ENCODE results near the gene CFAP61. TPM values are rescaled to one million over a fixed set of nuclear protein-coding genes. Genes with fewer than 3 reads are reported as not detected.
"Not testable (repeated sequence)": the region's sequence is repeated elsewhere in the genome, so short reads cannot be mapped to it uniquely, and the experiment has no call there.

CFAP61 gene
- total RNA-seq, 1 donor from 2014 or later, result 5.6 TPM

DNA sequence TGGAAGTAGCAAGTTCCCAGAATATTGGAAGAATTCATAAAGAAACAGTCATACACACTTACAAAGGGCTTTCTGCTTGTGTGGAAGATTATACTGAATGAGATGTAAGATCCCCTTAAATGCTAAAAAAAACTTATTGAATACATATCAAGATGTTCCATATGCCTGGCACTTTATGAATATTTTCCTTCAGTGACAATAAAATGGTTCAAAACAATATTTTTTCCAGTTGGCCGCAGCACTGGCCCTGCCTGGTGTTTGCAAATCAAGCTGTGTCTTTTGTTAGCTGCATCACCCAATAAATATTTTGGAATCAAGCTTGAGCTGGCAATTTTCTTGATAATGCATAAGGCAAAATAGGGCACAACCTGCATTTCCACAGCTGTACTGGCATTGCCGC is 51.2 kb downstream of the CFAP61 start:
- Mint-ChIP-seq H3K27me3 (peaks cover 4% of the 10 kb centered on the region), H3K27ac (no peak overlapping the region), H3K36me3 (no peaks in the 10 kb centered on the region), H3K4me3 (no peak overlapping the region), H3K4me1 (ENCODE audit: unreplicated experiment) (no peaks in the 10 kb centered on the region), H3K9me3 (no peaks in the 10 kb centered on the region)
- no peak for DNase-seq (ENCODE audit: extremely low spot score, unreplicated experiment)
- TF ChIP-seq, protein P1, sequence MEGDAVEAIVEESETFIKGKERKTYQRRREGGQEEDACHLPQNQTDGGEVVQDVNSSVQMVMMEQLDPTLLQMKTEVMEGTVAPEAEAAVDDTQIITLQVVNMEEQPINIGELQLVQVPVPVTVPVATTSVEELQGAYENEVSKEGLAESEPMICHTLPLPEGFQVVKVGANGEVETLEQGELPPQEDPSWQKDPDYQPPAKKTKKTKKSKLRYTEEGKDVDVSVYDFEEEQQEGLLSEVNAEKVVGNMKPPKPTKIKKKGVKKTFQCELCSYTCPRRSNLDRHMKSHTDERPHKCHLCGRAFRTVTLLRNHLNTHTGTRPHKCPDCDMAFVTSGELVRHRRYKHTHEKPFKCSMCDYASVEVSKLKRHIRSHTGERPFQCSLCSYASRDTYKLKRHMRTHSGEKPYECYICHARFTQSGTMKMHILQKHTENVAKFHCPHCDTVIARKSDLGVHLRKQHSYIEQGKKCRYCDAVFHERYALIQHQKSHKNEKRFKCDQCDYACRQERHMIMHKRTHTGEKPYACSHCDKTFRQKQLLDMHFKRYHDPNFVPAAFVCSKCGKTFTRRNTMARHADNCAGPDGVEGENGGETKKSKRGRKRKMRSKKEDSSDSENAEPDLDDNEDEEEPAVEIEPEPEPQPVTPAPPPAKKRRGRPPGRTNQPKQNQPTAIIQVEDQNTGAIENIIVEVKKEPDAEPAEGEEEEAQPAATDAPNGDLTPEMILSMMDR (conservative IDR thresholded peaks at IDR 0.05), result no peak

DNA sequence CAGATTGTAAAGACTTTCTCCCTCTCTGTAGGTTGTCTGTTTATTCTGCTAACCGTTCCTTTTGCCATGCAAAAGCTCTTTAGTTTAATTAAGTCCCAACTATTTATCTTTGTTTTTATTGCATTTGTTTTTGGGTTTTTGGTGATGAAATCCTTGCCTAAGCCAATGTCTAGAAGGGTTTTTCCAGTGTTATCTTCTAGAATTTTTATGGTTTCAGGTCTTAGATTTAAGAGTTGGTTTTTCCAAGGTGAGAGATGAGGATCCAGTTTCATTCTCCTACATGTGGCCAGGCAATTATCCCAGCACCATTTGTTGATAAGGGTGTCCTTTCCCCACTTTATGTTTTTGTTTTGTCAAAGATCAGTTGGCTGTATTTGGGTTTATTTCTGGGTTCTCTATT is 70.9 kb downstream of the CFAP61 start:
- not testable (repeated sequence) for H3K4me1 Mint-ChIP-seq (ENCODE audit: unreplicated experiment); H3K9me3 Mint-ChIP-seq; H3K27ac Mint-ChIP-seq; H3K4me3 Mint-ChIP-seq; H3K36me3 Mint-ChIP-seq; DNase-seq (ENCODE audit: extremely low spot score, unreplicated experiment)
- peaks cover 18% of the 10 kb centered on the region for H3K27me3 Mint-ChIP-seq

DNA sequence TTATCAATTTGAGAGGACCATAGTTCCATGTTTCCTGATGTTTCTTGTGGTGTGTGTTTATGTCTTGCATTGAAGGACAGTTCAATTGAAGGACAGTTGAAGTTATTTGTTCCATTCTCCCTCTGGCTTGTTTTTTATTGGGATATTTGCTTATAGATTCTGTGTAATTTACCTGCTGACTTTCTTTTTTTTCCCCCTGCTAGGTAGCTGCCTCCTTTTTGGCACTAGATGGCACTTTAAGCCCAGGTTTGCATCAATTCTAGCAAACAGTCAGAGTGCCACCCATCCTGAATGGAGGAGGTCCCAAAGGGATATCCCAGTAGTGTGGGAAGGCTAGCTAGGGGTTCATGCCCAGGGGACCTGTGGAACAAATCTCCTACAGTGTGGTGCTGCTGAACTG is 78.1 kb downstream of the CFAP61 start:
- no peak for DNase-seq (ENCODE audit: extremely low spot score, unreplicated experiment)
- H3K9me3 Mint-ChIP-seq, result peaks cover 5% of the 10 kb centered on the region
- no peak overlapping the region for H3K4me3 Mint-ChIP-seq
- H3K27ac Mint-ChIP-seq, result no peak overlapping the region
- TF ChIP-seq, protein P1 (conservative IDR thresholded peaks at IDR 0.05), result peak; percentile 56
- H3K4me1 Mint-ChIP-seq (ENCODE audit: unreplicated experiment), result no peaks in the 10 kb centered on the region
- peaks cover 12% of the 10 kb centered on the region for H3K27me3 Mint-ChIP-seq
- peaks cover 4% of the 10 kb centered on the region for H3K36me3 Mint-ChIP-seq

DNA sequence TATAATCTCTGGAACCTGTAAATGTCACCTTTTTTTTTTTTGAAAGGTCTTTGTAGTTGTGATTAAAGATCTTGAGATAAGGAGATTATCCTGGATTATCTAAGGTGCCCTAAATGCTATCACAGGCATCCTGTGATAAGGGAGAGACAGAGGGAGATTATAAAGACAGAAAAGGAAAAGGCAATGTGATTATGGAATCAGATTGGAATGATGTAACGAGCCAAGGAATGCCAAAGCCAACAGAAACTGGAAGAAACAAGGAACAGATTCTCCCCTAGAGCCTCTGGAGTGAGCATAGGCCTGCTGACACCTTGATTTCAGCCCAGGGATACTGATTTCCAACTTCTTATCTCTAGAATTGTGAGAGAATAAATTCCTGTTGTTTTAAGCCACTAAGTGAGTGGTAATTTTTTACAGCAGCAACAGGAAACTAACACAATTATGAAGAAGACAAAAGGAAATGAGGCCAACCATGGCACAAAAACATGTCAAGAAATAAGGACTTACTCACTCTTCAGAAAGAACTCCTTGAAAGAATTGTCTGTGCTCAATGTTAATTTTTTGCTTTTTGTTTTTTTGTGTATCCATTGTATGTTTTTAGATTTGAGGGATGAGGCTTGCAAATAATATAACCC is 82.7 kb downstream of the CFAP61 start:
- Mint-ChIP-seq H3K4me1 (ENCODE audit: unreplicated experiment) (no peaks in the 10 kb centered on the region), H3K36me3 (peaks cover 4% of the 10 kb centered on the region), H3K27me3 (no peaks in the 10 kb centered on the region), H3K9me3 (peaks cover 5% of the 10 kb centered on the region), H3K4me3 (no peak overlapping the region), H3K27ac (no peak overlapping the region)
- TF ChIP-seq, protein P1 (conservative IDR thresholded peaks at IDR 0.05), result no peak
- DNase-seq (ENCODE audit: extremely low spot score, unreplicated experiment), result no peak

DNA sequence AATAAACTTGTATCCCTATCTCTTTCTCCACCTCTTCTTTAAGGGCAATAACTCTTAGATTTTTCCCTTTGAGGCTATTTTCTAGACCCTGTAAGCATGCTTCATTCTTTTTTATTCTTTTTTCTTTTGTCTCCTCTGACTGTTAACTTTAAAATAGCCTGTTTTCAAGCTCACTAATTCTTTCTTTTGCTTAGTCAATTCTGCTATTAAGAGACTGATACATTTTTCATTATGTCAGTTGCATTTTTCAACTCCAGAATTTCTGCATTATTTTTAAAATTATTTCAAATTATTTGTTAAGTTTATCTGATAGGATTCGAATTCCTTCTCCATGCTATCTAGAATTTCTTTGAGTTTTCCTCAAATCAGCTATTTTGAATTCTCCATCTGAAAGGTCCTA is 84.0 kb downstream of the CFAP61 start:
- no peaks in the 10 kb centered on the region for H3K27me3 Mint-ChIP-seq
- H3K27ac Mint-ChIP-seq, result no peak overlapping the region
- no peak overlapping the region for H3K4me3 Mint-ChIP-seq
- H3K9me3 Mint-ChIP-seq, result no peaks in the 10 kb centered on the region
- TF ChIP-seq, protein P1 (conservative IDR thresholded peaks at IDR 0.05), result no peak
- no peak for DNase-seq (ENCODE audit: extremely low spot score, unreplicated experiment)
- H3K4me1 Mint-ChIP-seq (ENCODE audit: unreplicated experiment), result no peaks in the 10 kb centered on the region
- no peaks in the 10 kb centered on the region for H3K36me3 Mint-ChIP-seq

DNA sequence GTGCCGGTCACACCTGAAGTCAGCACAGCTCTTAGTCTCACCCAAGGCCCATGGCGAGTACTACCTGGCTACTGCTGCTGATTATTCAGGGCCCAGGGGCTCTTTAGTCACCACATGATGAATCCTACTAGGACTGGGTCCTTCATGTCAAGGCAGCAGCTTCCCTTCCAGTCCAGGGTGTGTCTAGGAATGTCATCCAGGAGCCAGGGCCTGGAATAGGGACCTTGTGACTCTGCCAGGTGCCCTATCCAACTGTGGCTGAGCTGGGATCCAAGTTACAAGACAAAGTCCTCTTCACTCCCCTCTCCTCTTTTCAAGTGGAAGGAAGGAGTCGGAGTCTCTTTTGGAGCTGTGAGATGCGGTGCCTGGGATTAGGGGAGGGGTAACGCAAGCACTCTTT is 85.5 kb downstream of the CFAP61 start:
- DNase-seq (ENCODE audit: extremely low spot score, unreplicated experiment), result no peak
- H3K27me3 Mint-ChIP-seq, result no peaks in the 10 kb centered on the region
- H3K4me1 Mint-ChIP-seq (ENCODE audit: unreplicated experiment), result no peaks in the 10 kb centered on the region
- H3K27ac Mint-ChIP-seq, result no peak overlapping the region
- H3K9me3 Mint-ChIP-seq, result no peaks in the 10 kb centered on the region
- no peak overlapping the region for H3K4me3 Mint-ChIP-seq
- H3K36me3 Mint-ChIP-seq, result no peaks in the 10 kb centered on the region
- TF ChIP-seq, protein P1 (conservative IDR thresholded peaks at IDR 0.05), result no peak
